Measurements from ENCODE around the gene PRKG1. TPM values are rescaled to one million over a fixed set of nuclear protein-coding genes. Genes with fewer than 3 reads are reported as not detected.

PRKG1 gene
- total and polyA plus RNA-seq, 2 experiments from 2014 or later, result 18.2 to 21.1 TPM

DNA sequence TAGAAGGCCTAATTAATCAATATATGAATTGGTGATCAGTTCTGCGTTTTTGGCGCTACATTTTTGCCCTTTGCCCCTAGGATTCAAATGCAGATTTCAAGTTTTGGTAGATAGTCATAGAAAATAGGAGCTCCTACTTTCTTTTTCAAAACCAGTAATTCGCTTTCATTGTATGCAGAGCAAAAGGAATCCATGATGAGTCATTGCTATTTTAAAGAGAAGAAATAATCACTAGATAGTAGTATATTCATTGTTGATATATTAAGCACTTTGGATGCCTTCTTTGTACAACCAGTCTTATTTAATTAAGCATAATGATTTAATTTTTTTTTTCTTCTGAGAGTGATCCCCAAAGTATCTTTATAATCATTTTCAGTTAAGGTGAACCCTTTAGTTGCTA lies 574.8 kb downstream of the PRKG1 start:
- H3K4me1 Mint-ChIP-seq, result peaks cover 2% of the 10 kb centered on the region; the same call in 2 of the 3 replicates
- TF ChIP-seq EZH2 (IDR thresholded peaks at IDR 0.05; ENCODE audit: low read depth, unreplicated experiment) (no peak), ETS1 (IDR thresholded peaks at IDR 0.05) (no peak), NANOG (IDR thresholded peaks at IDR 0.05; ENCODE audit: borderline replicate concordance) (no peak), POLR2AphosphoS5 (IDR thresholded peaks at IDR 0.05; ENCODE audit: low read depth) (no peak), CTCF (conservative IDR thresholded peaks at IDR 0.05; ENCODE audit: low read depth in 2 of 2) (no peak), JUNB (IDR thresholded peaks at IDR 0.05; ENCODE audit: unreplicated experiment) (no peak), EZH2phosphoT487 (IDR thresholded peaks at IDR 0.05; ENCODE audit: unreplicated experiment) (no peak), ZNF114 (CRISPR knock-in tag; IDR thresholded peaks at IDR 0.05) (no peak)

DNA sequence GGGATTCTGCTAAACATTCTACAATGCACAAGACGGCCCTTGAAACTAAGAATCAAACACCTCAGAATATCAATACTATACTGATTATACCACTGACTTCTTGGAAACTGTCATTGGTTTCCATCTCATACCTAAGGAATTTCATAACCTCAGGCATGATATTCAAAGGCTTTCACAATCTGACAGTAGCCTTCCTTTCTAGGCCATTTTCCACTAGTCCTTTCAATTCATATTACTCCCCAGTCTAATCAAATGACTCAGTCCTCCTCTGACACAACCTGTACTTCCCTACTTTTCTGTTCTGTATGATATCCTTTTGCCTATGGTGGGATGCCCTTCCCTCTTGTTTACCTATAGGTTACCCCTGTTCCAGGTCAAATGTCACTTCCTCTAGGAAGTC lies 576.8 kb downstream of the PRKG1 start:
- H3K4me2 ChIP-seq, result no peak overlapping the region
- no peak overlapping the region for H3K4me3 ChIP-seq
- no peak for DNase-seq (ENCODE audit: low spot score)
- Mint-ChIP-seq H3K27ac (no peak overlapping the region), H3K4me1 (peaks cover 2% of the 10 kb centered on the region; the same call in 2 of the 3 replicates), H3K9me3 (no peaks in the 10 kb centered on the region), H3K27me3 (ENCODE audit: insufficient read depth, low read depth, poor library complexity) (no peaks in the 10 kb centered on the region), H3K4me3 (no peak overlapping the region), H3K36me3 (ENCODE audit: low read depth) (no peaks in the 10 kb centered on the region)
- H3K4me1 ChIP-seq (ENCODE audit: insufficient read depth), result peaks cover 8% of the 10 kb centered on the region
- H3K27me3 ChIP-seq (ENCODE audit: insufficient read depth), result no peaks in the 10 kb centered on the region
- H3K27ac ChIP-seq (ENCODE audit: low read depth), result no peak overlapping the region
- ATAC-seq, result no peak
- no peak overlapping the region for H2AFZ ChIP-seq
- no peaks in the 10 kb centered on the region for H4K20me1 ChIP-seq (replicated peaks; ENCODE audit: insufficient read depth)
- no peaks in the 10 kb centered on the region for H3K9me2 ChIP-seq (ENCODE audit: insufficient read depth)
- H3K36me3 ChIP-seq (ENCODE audit: insufficient read depth), result no peaks in the 10 kb centered on the region
- H3F3A ChIP-seq (replicated peaks; ENCODE audit: low read depth), result no peaks in the 10 kb centered on the region
- no peaks in the 10 kb centered on the region for H3K79me2 ChIP-seq (replicated peaks; ENCODE audit: insufficient read depth)
- TF ChIP-seq STAT1 (IDR thresholded peaks at IDR 0.05; ENCODE audit: unreplicated experiment) (no peak), CREB1 (CRISPR knock-in tag; IDR thresholded peaks at IDR 0.05; ENCODE audit: low read depth) (no peak), ETS1 (IDR thresholded peaks at IDR 0.05) (no peak), EZH2phosphoT487 (IDR thresholded peaks at IDR 0.05; ENCODE audit: unreplicated experiment) (no peak), NANOG (IDR thresholded peaks at IDR 0.05; ENCODE audit: borderline replicate concordance) (no peak), POLR2AphosphoS5 (IDR thresholded peaks at IDR 0.05; ENCODE audit: low read depth) (no peak), ZNF331 (CRISPR knock-in tag; IDR thresholded peaks at IDR 0.05; ENCODE audit: low read depth) (no peak)
- TF ChIP-seq, protein P1, sequence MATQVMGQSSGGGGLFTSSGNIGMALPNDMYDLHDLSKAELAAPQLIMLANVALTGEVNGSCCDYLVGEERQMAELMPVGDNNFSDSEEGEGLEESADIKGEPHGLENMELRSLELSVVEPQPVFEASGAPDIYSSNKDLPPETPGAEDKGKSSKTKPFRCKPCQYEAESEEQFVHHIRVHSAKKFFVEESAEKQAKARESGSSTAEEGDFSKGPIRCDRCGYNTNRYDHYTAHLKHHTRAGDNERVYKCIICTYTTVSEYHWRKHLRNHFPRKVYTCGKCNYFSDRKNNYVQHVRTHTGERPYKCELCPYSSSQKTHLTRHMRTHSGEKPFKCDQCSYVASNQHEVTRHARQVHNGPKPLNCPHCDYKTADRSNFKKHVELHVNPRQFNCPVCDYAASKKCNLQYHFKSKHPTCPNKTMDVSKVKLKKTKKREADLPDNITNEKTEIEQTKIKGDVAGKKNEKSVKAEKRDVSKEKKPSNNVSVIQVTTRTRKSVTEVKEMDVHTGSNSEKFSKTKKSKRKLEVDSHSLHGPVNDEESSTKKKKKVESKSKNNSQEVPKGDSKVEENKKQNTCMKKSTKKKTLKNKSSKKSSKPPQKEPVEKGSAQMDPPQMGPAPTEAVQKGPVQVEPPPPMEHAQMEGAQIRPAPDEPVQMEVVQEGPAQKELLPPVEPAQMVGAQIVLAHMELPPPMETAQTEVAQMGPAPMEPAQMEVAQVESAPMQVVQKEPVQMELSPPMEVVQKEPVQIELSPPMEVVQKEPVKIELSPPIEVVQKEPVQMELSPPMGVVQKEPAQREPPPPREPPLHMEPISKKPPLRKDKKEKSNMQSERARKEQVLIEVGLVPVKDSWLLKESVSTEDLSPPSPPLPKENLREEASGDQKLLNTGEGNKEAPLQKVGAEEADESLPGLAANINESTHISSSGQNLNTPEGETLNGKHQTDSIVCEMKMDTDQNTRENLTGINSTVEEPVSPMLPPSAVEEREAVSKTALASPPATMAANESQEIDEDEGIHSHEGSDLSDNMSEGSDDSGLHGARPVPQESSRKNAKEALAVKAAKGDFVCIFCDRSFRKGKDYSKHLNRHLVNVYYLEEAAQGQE (IDR thresholded peaks at IDR 0.05; ENCODE audit: unreplicated experiment), result no peak

More for the DNA sequence above, 574.8 kb downstream of the PRKG1 start:
- Mint-ChIP-seq H3K27ac (no peak overlapping the region), H3K4me3 (no peak overlapping the region), H3K27me3 (ENCODE audit: insufficient read depth, low read depth, poor library complexity) (no peaks in the 10 kb centered on the region), H3K9me3 (no peaks in the 10 kb centered on the region), H3K36me3 (ENCODE audit: low read depth) (no peaks in the 10 kb centered on the region)
- no peaks in the 10 kb centered on the region for H4K20me1 ChIP-seq (replicated peaks; ENCODE audit: insufficient read depth)
- ATAC-seq (no peak), DNase-seq (ENCODE audit: low spot score) (no peak)
- no peaks in the 10 kb centered on the region for H3K36me3 ChIP-seq (ENCODE audit: insufficient read depth)
- no peaks in the 10 kb centered on the region for H3F3A ChIP-seq (replicated peaks; ENCODE audit: low read depth)
- no peaks in the 10 kb centered on the region for H3K79me2 ChIP-seq (replicated peaks; ENCODE audit: insufficient read depth)
- no peak overlapping the region for H3K4me3 ChIP-seq
- H3K27ac ChIP-seq (ENCODE audit: low read depth), result no peak overlapping the region
- H3K9me2 ChIP-seq (ENCODE audit: insufficient read depth), result no peaks in the 10 kb centered on the region
- H2AFZ ChIP-seq, result no peak overlapping the region
- no peak overlapping the region for H3K4me2 ChIP-seq
- no peaks in the 10 kb centered on the region for H3K27me3 ChIP-seq (ENCODE audit: insufficient read depth)
- H3K4me1 ChIP-seq (ENCODE audit: insufficient read depth), result peaks cover 8% of the 10 kb centered on the region

Measured in GM23338 (cell line).